ENCODE results near the gene WDR47.

The WDR47 gene

DNA sequence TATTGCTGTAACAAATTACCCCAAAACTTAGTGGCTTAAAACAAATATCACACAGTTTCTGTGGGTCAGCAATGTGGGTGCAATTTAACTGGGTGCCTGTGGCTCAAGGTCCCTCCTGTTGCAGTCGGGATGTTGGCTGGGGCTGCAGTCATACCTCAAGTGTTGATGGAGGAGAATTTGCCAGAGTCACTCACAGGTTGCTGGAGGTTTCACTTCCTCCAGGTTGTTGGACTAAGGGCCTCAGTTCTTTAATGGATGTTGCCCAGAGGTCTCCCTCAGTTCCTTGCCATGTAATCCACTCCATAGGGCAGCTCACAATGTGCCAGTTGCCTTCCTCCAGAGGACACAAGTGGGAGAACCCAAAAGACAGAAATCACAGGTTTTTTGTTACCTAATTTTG lies 36.4 kb upstream of the WDR47 start:
- no peaks in the 10 kb centered on the region for H3K27me3 ChIP-seq (replicated peaks; ENCODE audit: insufficient read depth, low read length)
- no peak for TF ChIP-seq EZH2phosphoT487 (IDR thresholded peaks at IDR 0.05; ENCODE audit: low read length)
- TF ChIP-seq, protein P1, sequence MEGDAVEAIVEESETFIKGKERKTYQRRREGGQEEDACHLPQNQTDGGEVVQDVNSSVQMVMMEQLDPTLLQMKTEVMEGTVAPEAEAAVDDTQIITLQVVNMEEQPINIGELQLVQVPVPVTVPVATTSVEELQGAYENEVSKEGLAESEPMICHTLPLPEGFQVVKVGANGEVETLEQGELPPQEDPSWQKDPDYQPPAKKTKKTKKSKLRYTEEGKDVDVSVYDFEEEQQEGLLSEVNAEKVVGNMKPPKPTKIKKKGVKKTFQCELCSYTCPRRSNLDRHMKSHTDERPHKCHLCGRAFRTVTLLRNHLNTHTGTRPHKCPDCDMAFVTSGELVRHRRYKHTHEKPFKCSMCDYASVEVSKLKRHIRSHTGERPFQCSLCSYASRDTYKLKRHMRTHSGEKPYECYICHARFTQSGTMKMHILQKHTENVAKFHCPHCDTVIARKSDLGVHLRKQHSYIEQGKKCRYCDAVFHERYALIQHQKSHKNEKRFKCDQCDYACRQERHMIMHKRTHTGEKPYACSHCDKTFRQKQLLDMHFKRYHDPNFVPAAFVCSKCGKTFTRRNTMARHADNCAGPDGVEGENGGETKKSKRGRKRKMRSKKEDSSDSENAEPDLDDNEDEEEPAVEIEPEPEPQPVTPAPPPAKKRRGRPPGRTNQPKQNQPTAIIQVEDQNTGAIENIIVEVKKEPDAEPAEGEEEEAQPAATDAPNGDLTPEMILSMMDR (IDR thresholded peaks at IDR 0.05; ENCODE audit: low read length) = no peak
- no peak for TF ChIP-seq EZH2 (optimal IDR thresholded peaks at IDR 0.05; ENCODE audit: low read depth, low read length)
- peaks cover 10% of the 10 kb centered on the region for H3K79me2 ChIP-seq (ENCODE audit: low read length)
- no peak overlapping the region for H3K4me3 ChIP-seq (ENCODE audit: low read length)
- no peaks in the 10 kb centered on the region for H4K20me1 ChIP-seq (ENCODE audit: insufficient read depth, low read length)
- H3K9me2 ChIP-seq (replicated peaks; ENCODE audit: insufficient read depth, low read length) = no peaks in the 10 kb centered on the region
- DNase-seq = no peak
- no peak overlapping the region for H3K27ac ChIP-seq (ENCODE audit: low read length)
- H3K4me2 ChIP-seq (ENCODE audit: low read depth, low read length) = no peak overlapping the region
- H3F3A ChIP-seq (ENCODE audit: insufficient read depth, low read length) = no peaks in the 10 kb centered on the region
- no peaks in the 10 kb centered on the region for H3K36me3 ChIP-seq (replicated peaks; ENCODE audit: insufficient read depth, low read length)
- H3K9me3 ChIP-seq (replicated peaks; ENCODE audit: insufficient read depth, low read length) = no peaks in the 10 kb centered on the region
- H2AFZ ChIP-seq (ENCODE audit: low read length) = no peak overlapping the region
- H3K4me1 ChIP-seq (ENCODE audit: low read length) = no peaks in the 10 kb centered on the region
- no peak overlapping the region for H3K9ac ChIP-seq (ENCODE audit: low read length)

DNA sequence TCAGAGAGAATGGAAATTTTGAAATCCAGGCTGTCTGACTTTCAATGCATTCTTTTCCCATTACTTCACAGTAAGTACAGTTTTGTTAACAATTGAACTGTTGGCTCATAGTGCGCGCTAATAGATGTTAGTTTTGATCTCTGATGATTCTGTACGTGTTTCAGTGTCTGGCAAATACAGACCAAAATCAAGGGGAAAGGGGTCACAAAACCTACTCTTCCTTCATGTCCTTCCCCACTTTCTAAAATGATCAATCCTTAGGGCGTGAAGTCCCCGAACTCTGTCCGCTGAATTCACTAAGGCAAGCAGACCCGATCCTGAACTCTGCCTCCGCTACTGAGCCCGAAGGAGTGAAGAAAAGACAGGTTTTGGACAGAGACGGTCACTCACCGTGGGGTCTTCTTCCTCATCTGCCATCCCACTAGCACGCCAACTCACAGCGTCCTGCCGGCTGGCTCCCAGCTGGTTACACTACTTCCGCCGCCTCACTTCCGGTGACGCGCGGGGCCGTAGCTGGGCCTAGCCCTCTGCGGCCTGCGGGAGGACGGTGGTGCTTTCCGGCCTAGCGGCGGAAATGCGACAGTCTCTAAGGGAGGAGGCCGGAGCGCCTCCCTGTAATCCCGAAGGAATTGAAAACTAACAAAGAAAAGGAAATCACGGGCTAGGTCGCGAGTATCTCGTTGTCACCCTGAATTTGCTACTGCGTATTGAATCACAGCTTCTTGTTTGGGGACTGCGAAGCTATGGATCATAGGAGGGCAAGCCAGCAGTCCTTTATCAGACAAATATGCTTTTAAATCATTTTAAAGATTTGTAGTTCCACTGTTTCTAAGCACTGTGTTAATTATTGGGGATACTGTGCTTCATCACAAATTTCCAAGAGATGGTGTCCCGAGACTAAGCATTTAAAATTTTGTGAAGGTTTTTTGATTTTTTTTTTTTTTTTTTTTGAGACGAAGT lies 33.9 kb upstream of the WDR47 start, which contains the start of gene TAF13:
Gene TAF13, minus strand, starts transcription at position 473 of the 960 bp plus-strand sequence. Its CDS starts 56 bp downstream, at position 417.
- H2AFZ ChIP-seq (ENCODE audit: low read length) = peak within 1 kb of the TSS; percentile 52

DNA sequence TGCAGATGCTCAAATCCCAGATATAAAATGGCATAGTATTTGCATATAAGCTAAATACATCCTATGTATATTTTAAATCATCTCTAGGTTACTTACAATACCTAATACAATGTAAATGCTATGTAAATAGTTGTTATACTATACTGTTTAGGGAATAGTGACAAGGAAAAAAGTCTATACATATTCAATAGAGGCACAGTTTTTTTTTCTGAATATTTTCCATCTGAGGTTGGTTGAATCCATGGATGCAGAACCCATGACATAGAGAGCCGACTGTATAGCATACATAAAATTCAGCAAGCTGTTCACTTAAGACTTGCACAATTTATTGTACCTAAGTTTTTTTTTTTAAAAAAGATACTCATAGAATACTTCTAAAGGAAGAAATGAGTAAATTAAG lies 27.4 kb upstream of the WDR47 start:
- Histone ChIP-seq H3K9me2 (replicated peaks; ENCODE audit: insufficient read depth, low read length) (no peaks in the 10 kb centered on the region), H2AFZ (ENCODE audit: low read length) (no peak overlapping the region), H3K4me3 (ENCODE audit: low read length) (no peak overlapping the region), H3F3A (ENCODE audit: insufficient read depth, low read length) (no peaks in the 10 kb centered on the region), H4K20me1 (ENCODE audit: insufficient read depth, low read length) (no peaks in the 10 kb centered on the region), H3K4me1 (ENCODE audit: low read length) (no peaks in the 10 kb centered on the region), H3K9ac (ENCODE audit: low read length) (no peak overlapping the region), H3K4me2 (ENCODE audit: low read depth, low read length) (no peak overlapping the region), H3K79me2 (ENCODE audit: low read length) (no peaks in the 10 kb centered on the region), H3K27ac (ENCODE audit: low read length) (no peak overlapping the region), H3K27me3 (replicated peaks; ENCODE audit: insufficient read depth, low read length) (no peaks in the 10 kb centered on the region), H3K9me3 (replicated peaks; ENCODE audit: insufficient read depth, low read length) (no peaks in the 10 kb centered on the region), H3K36me3 (replicated peaks; ENCODE audit: insufficient read depth, low read length) (no peaks in the 10 kb centered on the region)
- DNase-seq = no peak
- TF ChIP-seq EZH2 (optimal IDR thresholded peaks at IDR 0.05; ENCODE audit: low read depth, low read length) = no peak
- TF ChIP-seq, protein P1 (IDR thresholded peaks at IDR 0.05; ENCODE audit: low read length) = no peak
- TF ChIP-seq EZH2phosphoT487 (IDR thresholded peaks at IDR 0.05; ENCODE audit: low read length) = no peak

More for the DNA sequence above, 33.9 kb upstream of the WDR47 start, which contains the start of gene TAF13:
- Histone ChIP-seq H3K4me2 (ENCODE audit: low read depth, low read length) (peak within 1 kb of the TSS; percentile 53), H3K4me1 (ENCODE audit: low read length) (no peaks in the 10 kb centered on the region), H3F3A (ENCODE audit: insufficient read depth, low read length) (no peaks in the 10 kb centered on the region), H3K9me3 (replicated peaks; ENCODE audit: insufficient read depth, low read length) (no peaks in the 10 kb centered on the region), H3K9ac (ENCODE audit: low read length) (peak within 1 kb of the TSS; percentile 71), H3K9me2 (replicated peaks; ENCODE audit: insufficient read depth, low read length) (no peaks in the 10 kb centered on the region), H3K27me3 (replicated peaks; ENCODE audit: insufficient read depth, low read length) (no peaks in the 10 kb centered on the region), H3K27ac (ENCODE audit: low read length) (peak within 1 kb of the TSS; percentile 49), H3K79me2 (ENCODE audit: low read length) (peaks cover 10% of the 10 kb centered on the region), H3K4me3 (ENCODE audit: low read length) (peak within 1 kb of the TSS; percentile 84), H3K36me3 (replicated peaks; ENCODE audit: insufficient read depth, low read length) (no peaks in the 10 kb centered on the region), H4K20me1 (ENCODE audit: insufficient read depth, low read length) (no peaks in the 10 kb centered on the region)
- DNase-seq = peak; percentile 79
- TF ChIP-seq, protein P1 (IDR thresholded peaks at IDR 0.05; ENCODE audit: low read length) = no peak
- TF ChIP-seq EZH2phosphoT487 (IDR thresholded peaks at IDR 0.05; ENCODE audit: low read length) = no peak
- TF ChIP-seq EZH2 (optimal IDR thresholded peaks at IDR 0.05; ENCODE audit: low read depth, low read length) = no peak
